Regular cardiac myocyte (primary cell): ENCODE results near the gene PTCRA. TPM values are rescaled to one million over a fixed set of nuclear protein-coding genes. Genes with fewer than 3 reads are reported as not detected.

Experiments used
- total RNA-seq: library from RNA; depleted of rRNA; stranded (reverse); fragments of >200 nt; gene quantifications from 2 replicates; pipeline ENCODE4 v1.2.3, GENCODE V29; 2014

PTCRA gene
- 0.19 TPM in 1 of 2 replicates, not detected in the other for total RNA-seq

GRCh38 chr6:42915732-42916131 is at the start of gene PTCRA:
Gene PTCRA, plus strand, starts transcription at chr6:42916053. Its CDS starts 17 bp downstream, at chr6:42916070.

GRCh38 chr6:42879372-42880239 is 36.2 kb upstream of the PTCRA start, which contains the start of gene RPL7L1:
Gene RPL7L1, plus strand, starts transcription at chr6:42879616. Its CDS starts 295 bp downstream, at chr6:42879911.

GRCh38 chr6:42928986-42929820 is 13.3 kb downstream of the PTCRA start, which contains the start of gene CNPY3:
Gene CNPY3, plus strand, starts transcription at chr6:42929480. Its CDS starts 91 bp downstream, at chr6:42929571.

GRCh38 chr6:42960243-42961019 is 44.6 kb downstream of the PTCRA start, which contains the start of gene GNMT:
Gene GNMT, plus strand, starts transcription at chr6:42960754. Its CDS starts 14 bp downstream, at chr6:42960768.

Other genes starting within 250 kb of the PTCRA start
- gene PRPH2, start 193.5 kb upstream of the PTCRA start, total RNA-seq = 0.58 and 0.85 TPM in 2 replicates
- gene TBCC, start 169.9 kb upstream of the PTCRA start, total RNA-seq = 29.9 and 42.6 TPM in 2 replicates
- gene BICRAL, start 134.0 kb upstream of the PTCRA start, total RNA-seq = 2.9 and 5.4 TPM in 2 replicates
- gene RPL7L1, start 36.4 kb upstream of the PTCRA start, total RNA-seq = 162 and 174 TPM in 2 replicates
- 38.3 and 44.8 TPM in 2 replicates for gene CNPY3, start 13.4 kb downstream of the PTCRA start, total RNA-seq
- 0.19 TPM in 1 of 2 replicates, not detected in the other for gene GNMT, start 44.7 kb downstream of the PTCRA start, total RNA-seq
- gene PEX6, start 63.1 kb downstream of the PTCRA start, total RNA-seq = 25.9 and 46.8 TPM in 2 replicates
- 39.7 and 47.4 TPM in 2 replicates for gene PPP2R5D, start 68.5 kb downstream of the PTCRA start, total RNA-seq
- gene MEA1, start 97.9 kb downstream of the PTCRA start, total RNA-seq = 65.1 and 125 TPM in 2 replicates
- 64.8 and 107 TPM in 2 replicates for gene KLHDC3, start 98.2 kb downstream of the PTCRA start, total RNA-seq
- 64.3 and 147 TPM in 2 replicates for gene RRP36, start 105.6 kb downstream of the PTCRA start, total RNA-seq
- gene CUL7, start 137.8 kb downstream of the PTCRA start, total RNA-seq = 41.0 and 52.4 TPM in 2 replicates
- gene MRPL2, start 143.4 kb downstream of the PTCRA start, total RNA-seq = 15.2 and 32.8 TPM in 2 replicates
- gene KLC4, start 143.6 kb downstream of the PTCRA start, total RNA-seq = 11.5 and 19.4 TPM in 2 replicates
- 47.0 and 107 TPM in 2 replicates for gene PTK7, start 160.3 kb downstream of the PTCRA start, total RNA-seq